ENCODE data around the gene CYTH1.
"Not testable (repeated sequence)": the region's sequence is repeated elsewhere in the genome, so short reads cannot be mapped to it uniquely, and the experiment has no call there.

Gene CYTH1

GRCh38 chr17:78785011-78785662, 3.1 kb upstream of the CYTH1 start:
- H3K27ac ChIP-seq (ENCODE audit: low read length), result no peak overlapping the region
- H3K4me1 ChIP-seq (ENCODE audit: control insufficient read depth in 1 of 2, insufficient read depth in 2 of 2, low read length in 2 of 2), result peaks cover 9 to 14% of the 10 kb centered on the region in 2 donors
- H3K4me3 ChIP-seq (ENCODE audit: low read depth in 1 of 2, low read length in 2 of 2), result no peak overlapping the region
- no peaks in the 10 kb centered on the region for H3K27me3 ChIP-seq (ENCODE audit: low read depth, low read length)
- no peaks in the 10 kb centered on the region for H3K36me3 ChIP-seq (ENCODE audit: control insufficient read depth in 1 of 2, insufficient read depth in 2 of 2, low read length in 2 of 2)
- H3K9me3 ChIP-seq (ENCODE audit: control insufficient read depth in 1 of 2, low read length in 2 of 2), result no peaks in the 10 kb centered on the region

- H3K4me3 ChIP-seq (ENCODE audit: low read depth in 1 of 2, low read length in 2 of 2), result no peak overlapping the region
- no peak overlapping the region for H3K27ac ChIP-seq (ENCODE audit: low read length)
- H3K36me3 ChIP-seq (ENCODE audit: control insufficient read depth in 1 of 2, insufficient read depth in 2 of 2, low read length in 2 of 2), result no peaks in the 10 kb centered on the region
- H3K4me1 ChIP-seq (ENCODE audit: control insufficient read depth in 1 of 2, insufficient read depth in 2 of 2, low read length in 2 of 2), result peaks cover 7 to 13% of the 10 kb centered on the region in 2 donors
- no peaks in the 10 kb centered on the region for H3K27me3 ChIP-seq (ENCODE audit: low read depth, low read length)
- H3K9me3 ChIP-seq (ENCODE audit: control insufficient read depth in 1 of 2, low read length in 2 of 2), result no peaks in the 10 kb centered on the region
Measured at GRCh38 chr17:78784352-78784751, 2.3 kb upstream of the CYTH1 start.

- Histone ChIP-seq H3K27me3 (ENCODE audit: low read depth, low read length) (no peaks in the 10 kb centered on the region), H3K27ac (ENCODE audit: low read length) (no peak overlapping the region), H3K36me3 (ENCODE audit: control insufficient read depth in 1 of 2, insufficient read depth in 2 of 2, low read length in 2 of 2) (no peaks in the 10 kb centered on the region), H3K4me1 (ENCODE audit: control insufficient read depth in 1 of 2, insufficient read depth in 2 of 2, low read length in 2 of 2) (peaks cover 4 to 9% of the 10 kb centered on the region in 2 donors), H3K4me3 (ENCODE audit: low read depth in 1 of 2, low read length in 2 of 2) (no peak overlapping the region), H3K9me3 (ENCODE audit: control insufficient read depth in 1 of 2, low read length in 2 of 2) (no peaks in the 10 kb centered on the region)
Measured at GRCh38 chr17:78783711-78784324, 1.7 kb upstream of the CYTH1 start.

DNA sequence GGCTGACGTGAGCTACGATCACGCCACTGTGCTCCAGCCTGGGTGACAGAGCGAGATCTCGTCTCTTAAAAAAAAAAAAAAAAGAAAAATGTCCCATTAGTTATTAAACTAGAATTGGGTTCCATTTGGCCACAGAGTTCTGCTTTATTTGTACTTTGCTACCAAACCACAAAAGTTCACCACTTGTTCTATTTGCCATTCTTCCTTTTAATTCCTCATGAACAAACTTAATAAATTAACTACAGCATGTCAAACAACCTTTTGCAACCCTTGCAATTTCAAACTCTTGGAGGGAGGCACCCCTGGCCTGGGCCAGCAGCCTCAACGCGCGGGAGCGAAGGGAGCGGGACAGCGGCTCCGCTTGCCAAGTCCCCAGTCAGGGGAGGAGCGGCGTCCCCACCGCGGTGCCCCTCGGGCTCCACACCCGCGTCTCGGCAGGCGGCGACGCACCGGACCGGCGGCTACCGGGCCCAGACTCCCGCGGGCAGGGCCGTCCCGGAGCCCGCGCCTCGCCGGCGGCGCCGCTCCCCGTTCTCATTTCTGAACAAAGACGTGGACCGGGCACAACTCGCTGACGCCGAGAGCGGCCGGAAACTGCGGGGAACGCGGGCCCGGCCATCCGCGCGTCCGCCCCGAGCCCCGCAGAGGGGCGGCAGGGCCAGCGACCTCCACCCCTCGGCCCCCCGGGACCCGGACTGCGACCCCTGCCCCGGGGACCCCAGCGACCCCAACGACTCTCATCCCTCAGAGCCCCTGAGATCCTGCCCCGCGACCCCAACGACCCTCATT, 775 bp downstream of the CYTH1 start:
- Histone ChIP-seq H3K27me3 (ENCODE audit: low read depth, low read length) (no peaks in the 10 kb centered on the region), H3K4me3 (ENCODE audit: low read depth in 1 of 2, low read length in 2 of 2) (peak overlapping the region; percentile 70 to 83), H3K4me1 (ENCODE audit: control insufficient read depth in 1 of 2, insufficient read depth in 2 of 2, low read length in 2 of 2) (peaks cover 4 to 9% of the 10 kb centered on the region in 2 donors), H3K27ac (ENCODE audit: low read length) (peak overlapping the region; percentile 83), H3K36me3 (ENCODE audit: control insufficient read depth in 1 of 2, insufficient read depth in 2 of 2, low read length in 2 of 2) (no peaks in the 10 kb centered on the region), H3K9me3 (ENCODE audit: control insufficient read depth in 1 of 2, low read length in 2 of 2) (no peaks in the 10 kb centered on the region)

DNA sequence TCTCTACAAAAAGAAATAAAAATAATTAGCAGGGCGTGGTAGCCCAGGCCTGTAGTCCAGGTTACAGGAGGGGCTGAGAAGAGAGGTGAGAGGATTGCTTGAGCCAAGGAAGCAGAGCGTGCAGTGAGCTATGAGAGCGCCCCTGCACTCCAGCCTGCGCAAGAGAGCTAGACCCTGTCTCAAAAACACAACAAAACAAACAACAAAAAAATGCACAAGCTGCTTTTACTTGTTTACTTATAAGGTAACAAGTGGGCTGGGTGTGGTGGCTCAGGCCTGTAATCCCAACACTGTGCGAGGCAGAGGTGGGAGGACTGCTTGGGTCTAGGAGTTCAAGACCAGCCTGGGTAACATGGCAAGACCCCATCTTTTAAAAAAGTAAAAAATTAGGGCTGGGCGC, 1.7 kb downstream of the CYTH1 start:
- Histone ChIP-seq H3K27ac (ENCODE audit: low read length) (peak overlapping the region; percentile 53), H3K36me3 (ENCODE audit: control insufficient read depth in 1 of 2, insufficient read depth in 2 of 2, low read length in 2 of 2) (no peaks in the 10 kb centered on the region), H3K27me3 (ENCODE audit: low read depth, low read length) (no peaks in the 10 kb centered on the region), H3K4me1 (ENCODE audit: control insufficient read depth in 1 of 2, insufficient read depth in 2 of 2, low read length in 2 of 2) (peaks cover 4 to 9% of the 10 kb centered on the region in 2 donors), H3K9me3 (ENCODE audit: control insufficient read depth in 1 of 2, low read length in 2 of 2) (no peaks in the 10 kb centered on the region), H3K4me3 (ENCODE audit: low read depth in 1 of 2, low read length in 2 of 2) (peak overlapping the region in 1 of 2 donors; percentile 35)

DNA sequence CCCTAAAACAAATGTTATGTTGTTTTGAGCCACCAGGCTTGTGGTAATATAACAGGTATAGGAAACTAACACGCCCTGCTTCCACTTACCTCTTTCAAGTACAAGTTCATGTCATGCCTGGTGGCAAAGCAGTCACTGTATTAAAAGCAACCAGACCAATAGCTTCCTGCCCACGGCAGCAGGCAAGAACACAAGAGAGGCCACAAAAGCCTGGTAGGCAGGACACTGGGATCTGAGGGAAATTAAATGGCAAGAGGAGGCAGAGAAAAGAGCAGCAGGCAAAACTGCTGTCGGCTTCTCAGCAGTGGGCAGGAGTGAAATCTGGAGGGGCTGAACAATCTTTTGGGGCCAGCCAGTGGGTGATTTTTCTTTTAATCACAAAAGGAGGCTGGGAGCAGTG, 2.2 kb downstream of the CYTH1 start:
- H3K27ac ChIP-seq (ENCODE audit: low read length), result peak overlapping the region; percentile 53
- no peaks in the 10 kb centered on the region for H3K9me3 ChIP-seq (ENCODE audit: control insufficient read depth in 1 of 2, low read length in 2 of 2)
- H3K4me3 ChIP-seq (ENCODE audit: low read depth in 1 of 2, low read length in 2 of 2), result peak overlapping the region in 1 of 2 donors; percentile 35
- peaks cover 4 to 9% of the 10 kb centered on the region in 2 donors for H3K4me1 ChIP-seq (ENCODE audit: control insufficient read depth in 1 of 2, insufficient read depth in 2 of 2, low read length in 2 of 2)
- H3K36me3 ChIP-seq (ENCODE audit: control insufficient read depth in 1 of 2, insufficient read depth in 2 of 2, low read length in 2 of 2), result no peaks in the 10 kb centered on the region
- H3K27me3 ChIP-seq (ENCODE audit: low read depth, low read length), result no peaks in the 10 kb centered on the region

- not testable (repeated sequence) for H3K36me3 ChIP-seq (ENCODE audit: control insufficient read depth in 1 of 2, insufficient read depth in 2 of 2, low read length in 2 of 2); H3K27me3 ChIP-seq (ENCODE audit: low read depth, low read length); H3K9me3 ChIP-seq (ENCODE audit: control insufficient read depth in 1 of 2, low read length in 2 of 2); H3K4me3 ChIP-seq (ENCODE audit: low read depth in 1 of 2, low read length in 2 of 2)
- Histone ChIP-seq H3K27ac (ENCODE audit: low read length) (peak overlapping the region; percentile 53), H3K4me1 (ENCODE audit: control insufficient read depth in 1 of 2, insufficient read depth in 2 of 2, low read length in 2 of 2) (peaks cover 4 to 13% of the 10 kb centered on the region in 2 donors)
Measured at GRCh38 chr17:78779286-78779651, 2.8 kb downstream of the CYTH1 start.

DNA sequence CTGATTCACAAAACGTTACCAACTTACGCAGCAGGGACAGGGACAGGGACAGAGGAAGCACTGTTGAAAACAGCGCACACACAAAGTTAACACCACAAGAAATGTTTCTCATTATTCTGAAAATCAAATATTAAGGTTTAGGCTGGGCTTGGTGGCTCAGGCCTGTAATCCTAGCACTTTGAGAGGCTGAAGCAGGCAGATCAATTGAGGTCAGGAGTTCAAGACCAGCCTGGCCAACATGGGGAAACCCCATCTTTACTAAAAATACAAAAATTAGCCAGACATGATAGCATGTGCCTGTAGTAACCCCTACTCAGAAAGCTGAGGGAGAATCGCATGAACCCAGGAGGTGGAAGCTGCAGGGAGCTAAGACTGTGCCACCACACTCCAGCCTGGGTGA, 4.2 kb downstream of the CYTH1 start:
- Histone ChIP-seq H3K4me1 (ENCODE audit: control insufficient read depth in 1 of 2, insufficient read depth in 2 of 2, low read length in 2 of 2) (peaks cover 4 to 16% of the 10 kb centered on the region in 2 donors), H3K9me3 (ENCODE audit: control insufficient read depth in 1 of 2, low read length in 2 of 2) (no peaks in the 10 kb centered on the region), H3K27ac (ENCODE audit: low read length) (no peak overlapping the region), H3K36me3 (ENCODE audit: control insufficient read depth in 1 of 2, insufficient read depth in 2 of 2, low read length in 2 of 2) (no peaks in the 10 kb centered on the region), H3K4me3 (ENCODE audit: low read depth in 1 of 2, low read length in 2 of 2) (no peak overlapping the region), H3K27me3 (ENCODE audit: low read depth, low read length) (no peaks in the 10 kb centered on the region)

DNA sequence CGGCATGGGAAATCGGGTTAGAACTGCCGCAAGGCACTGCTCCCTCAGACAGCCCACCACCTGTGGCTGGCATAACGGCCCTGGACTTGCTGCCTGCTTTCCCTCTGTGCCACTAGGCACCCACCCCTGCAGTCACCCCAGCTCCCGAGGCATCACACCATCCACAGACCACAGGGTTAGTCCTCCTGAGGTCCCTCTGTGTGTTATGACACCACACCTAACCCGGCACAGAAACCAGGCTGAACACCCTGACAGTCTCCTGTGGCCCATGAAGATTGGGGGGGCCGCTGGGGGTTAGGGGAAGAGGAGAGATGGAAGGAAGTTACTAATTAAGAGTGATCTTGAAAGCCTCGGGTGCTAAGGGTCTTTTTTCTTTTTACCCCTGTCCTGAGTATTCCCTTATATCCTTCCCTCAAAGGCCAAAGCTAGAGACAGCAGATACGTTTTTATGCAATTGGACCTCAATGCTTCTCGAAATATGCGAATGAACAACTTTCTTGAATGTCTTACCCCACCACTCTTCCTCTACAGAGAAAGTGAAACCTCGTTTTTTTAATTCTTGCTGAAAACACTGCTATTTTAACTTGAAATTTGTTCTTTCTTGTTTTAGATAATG, 7.0 kb downstream of the CYTH1 start:
- no peaks in the 10 kb centered on the region for H3K27me3 ChIP-seq (ENCODE audit: low read depth, low read length)
- H3K4me3 ChIP-seq (ENCODE audit: low read depth in 1 of 2, low read length in 2 of 2), result peak overlapping the region; percentile 35 to 41
- peaks cover 1 to 13% of the 10 kb centered on the region in 2 donors for H3K4me1 ChIP-seq (ENCODE audit: control insufficient read depth in 1 of 2, insufficient read depth in 2 of 2, low read length in 2 of 2)
- H3K36me3 ChIP-seq (ENCODE audit: control insufficient read depth in 1 of 2, insufficient read depth in 2 of 2, low read length in 2 of 2), result no peaks in the 10 kb centered on the region
- H3K9me3 ChIP-seq (ENCODE audit: control insufficient read depth in 1 of 2, low read length in 2 of 2), result no peaks in the 10 kb centered on the region
- H3K27ac ChIP-seq (ENCODE audit: low read length), result peak overlapping the region; percentile 75

GRCh38 chr17:78774453-78774852, 7.6 kb downstream of the CYTH1 start:
- Histone ChIP-seq H3K27me3 (ENCODE audit: low read depth, low read length) (no peaks in the 10 kb centered on the region), H3K36me3 (ENCODE audit: control insufficient read depth in 1 of 2, insufficient read depth in 2 of 2, low read length in 2 of 2) (no peaks in the 10 kb centered on the region), H3K4me3 (ENCODE audit: low read depth in 1 of 2, low read length in 2 of 2) (peak overlapping the region; percentile 35 to 41), H3K4me1 (ENCODE audit: control insufficient read depth in 1 of 2, insufficient read depth in 2 of 2, low read length in 2 of 2) (peaks cover 0 to 7% of the 10 kb centered on the region in 2 donors), H3K9me3 (ENCODE audit: control insufficient read depth in 1 of 2, low read length in 2 of 2) (no peaks in the 10 kb centered on the region), H3K27ac (ENCODE audit: low read length) (peak overlapping the region; percentile 75)

- no peak overlapping the region for H3K27ac ChIP-seq (ENCODE audit: low read length)
- H3K4me1 ChIP-seq (ENCODE audit: control insufficient read depth in 1 of 2, insufficient read depth in 2 of 2, low read length in 2 of 2), result peaks cover 0 to 7% of the 10 kb centered on the region in 2 donors
- no peaks in the 10 kb centered on the region for H3K9me3 ChIP-seq (ENCODE audit: control insufficient read depth in 1 of 2, low read length in 2 of 2)
- H3K36me3 ChIP-seq (ENCODE audit: control insufficient read depth in 1 of 2, insufficient read depth in 2 of 2, low read length in 2 of 2), result no peaks in the 10 kb centered on the region
- H3K27me3 ChIP-seq (ENCODE audit: low read depth, low read length), result no peaks in the 10 kb centered on the region
- no peak overlapping the region for H3K4me3 ChIP-seq (ENCODE audit: low read depth in 1 of 2, low read length in 2 of 2)
Measured at GRCh38 chr17:78771758-78772382, 10.2 kb downstream of the CYTH1 start.

All from muscle layer of duodenum (tissue), 2 donors.